Choroid plexus epithelial cell (primary cell): ENCODE data around the gene KLF11.

Source experiments
- DNase-seq: peaks from one replicate; pipeline ENCODE4 v3.0.0-alpha.2; 2010; ENCODE audit warnings: low read depth
- H3K4me3 ChIP-seq: 2 replicates; pipeline ENCODE4 v1.5.1; 2011; ENCODE audit warnings: low read depth, mild to moderate bottlenecking, control low read depth, low read length, moderate library complexity
- TF ChIP-seq, protein P1 (sequence below): conservative IDR thresholded peaks from 2 replicates; pipeline ENCODE4 v1.5.1; 2011; ENCODE audit warnings: low read depth, mild to moderate bottlenecking, control low read depth, inconsistent platforms, low read length, moderate library complexity

Gene KLF11

DNA sequence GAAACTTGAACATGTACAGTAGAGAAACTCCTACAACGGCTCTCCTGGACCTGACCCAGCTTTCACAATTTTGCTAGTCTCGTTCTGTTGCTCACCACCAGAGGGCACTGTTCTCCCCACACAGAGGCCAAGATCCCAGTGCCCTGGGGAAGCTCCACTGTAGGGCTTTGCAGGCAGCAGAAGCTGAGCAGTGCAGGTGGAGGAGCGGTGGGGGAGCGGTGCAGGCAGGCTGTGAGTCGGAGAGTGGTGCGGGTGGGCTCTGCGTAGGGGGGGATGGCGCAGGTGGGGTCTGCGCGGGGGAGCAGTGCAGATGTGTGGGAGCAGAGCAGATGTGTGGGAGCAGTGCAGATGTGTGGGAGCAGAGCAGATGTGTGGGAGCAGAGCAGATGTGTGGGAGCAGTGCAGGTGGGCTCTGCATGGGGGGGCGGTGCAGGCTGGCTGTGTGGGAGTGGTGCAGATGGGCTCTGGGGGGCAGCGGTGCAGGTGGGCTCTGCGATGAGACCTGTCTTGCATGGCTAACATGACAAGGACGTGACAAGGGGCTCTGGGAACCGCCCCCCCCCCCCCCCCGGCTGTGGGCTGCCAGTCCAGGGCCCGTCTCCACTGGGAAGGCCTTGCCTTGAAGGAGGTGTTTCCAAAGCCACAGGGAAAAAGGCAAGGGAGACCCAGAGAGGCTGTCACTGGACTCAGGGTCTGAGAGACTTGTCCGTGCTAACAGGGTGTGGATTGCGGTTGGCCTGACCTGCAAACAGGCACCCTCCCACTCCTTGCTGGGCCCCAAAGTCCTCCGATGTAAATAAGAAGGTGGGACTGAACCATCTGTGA lies 29.5 kb downstream of the KLF11 start:
- DNase-seq, result peak; percentile 93
- H3K4me3 ChIP-seq, result no peak overlapping the region
- TF ChIP-seq, protein P1, sequence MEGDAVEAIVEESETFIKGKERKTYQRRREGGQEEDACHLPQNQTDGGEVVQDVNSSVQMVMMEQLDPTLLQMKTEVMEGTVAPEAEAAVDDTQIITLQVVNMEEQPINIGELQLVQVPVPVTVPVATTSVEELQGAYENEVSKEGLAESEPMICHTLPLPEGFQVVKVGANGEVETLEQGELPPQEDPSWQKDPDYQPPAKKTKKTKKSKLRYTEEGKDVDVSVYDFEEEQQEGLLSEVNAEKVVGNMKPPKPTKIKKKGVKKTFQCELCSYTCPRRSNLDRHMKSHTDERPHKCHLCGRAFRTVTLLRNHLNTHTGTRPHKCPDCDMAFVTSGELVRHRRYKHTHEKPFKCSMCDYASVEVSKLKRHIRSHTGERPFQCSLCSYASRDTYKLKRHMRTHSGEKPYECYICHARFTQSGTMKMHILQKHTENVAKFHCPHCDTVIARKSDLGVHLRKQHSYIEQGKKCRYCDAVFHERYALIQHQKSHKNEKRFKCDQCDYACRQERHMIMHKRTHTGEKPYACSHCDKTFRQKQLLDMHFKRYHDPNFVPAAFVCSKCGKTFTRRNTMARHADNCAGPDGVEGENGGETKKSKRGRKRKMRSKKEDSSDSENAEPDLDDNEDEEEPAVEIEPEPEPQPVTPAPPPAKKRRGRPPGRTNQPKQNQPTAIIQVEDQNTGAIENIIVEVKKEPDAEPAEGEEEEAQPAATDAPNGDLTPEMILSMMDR, result peak; percentile 95

DNA sequence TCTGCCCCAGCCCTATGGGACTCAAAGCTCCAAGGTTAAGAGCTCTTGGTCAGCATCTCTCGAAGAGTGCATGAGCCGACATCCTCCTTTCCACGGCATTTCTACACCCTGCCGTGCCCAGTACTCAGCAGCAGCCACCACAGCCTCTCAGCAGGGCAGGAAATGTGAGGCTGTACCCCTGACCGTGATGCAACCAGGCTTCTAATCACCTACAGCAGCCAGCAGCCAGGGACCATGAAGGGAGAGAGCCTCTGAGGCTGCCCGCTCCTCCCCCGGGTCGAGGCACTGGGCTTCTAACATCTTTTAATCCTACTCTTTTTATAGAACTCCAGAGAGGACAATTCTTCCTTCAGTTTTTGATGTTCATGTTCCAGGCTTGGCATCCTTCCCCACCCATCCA lies 30.4 kb downstream of the KLF11 start:
- DNase-seq, result peak; percentile 14
- no peak overlapping the region for H3K4me3 ChIP-seq
- TF ChIP-seq, protein P1, result no peak

DNA sequence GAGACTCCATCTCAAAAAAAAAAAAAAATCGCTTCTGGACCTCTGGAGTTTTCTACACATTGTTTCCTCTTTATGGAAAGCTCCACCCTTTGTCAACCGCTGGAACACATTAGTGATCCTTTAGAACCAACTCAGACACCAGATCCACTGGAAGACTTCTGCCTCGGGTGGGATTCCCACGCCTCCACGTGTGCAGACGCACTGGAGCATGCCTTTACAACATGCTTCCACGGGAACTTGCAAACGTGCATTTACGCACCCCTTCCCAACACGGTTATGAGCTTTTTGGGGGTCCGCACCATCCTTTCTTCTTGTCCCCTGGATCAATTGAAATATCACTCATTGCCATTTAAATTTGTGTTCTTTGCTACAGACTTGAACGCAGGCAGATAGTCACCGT lies 31.8 kb downstream of the KLF11 start:
- TF ChIP-seq, protein P1, result no peak
- no peak for DNase-seq
- H3K4me3 ChIP-seq, result no peak overlapping the region

DNA sequence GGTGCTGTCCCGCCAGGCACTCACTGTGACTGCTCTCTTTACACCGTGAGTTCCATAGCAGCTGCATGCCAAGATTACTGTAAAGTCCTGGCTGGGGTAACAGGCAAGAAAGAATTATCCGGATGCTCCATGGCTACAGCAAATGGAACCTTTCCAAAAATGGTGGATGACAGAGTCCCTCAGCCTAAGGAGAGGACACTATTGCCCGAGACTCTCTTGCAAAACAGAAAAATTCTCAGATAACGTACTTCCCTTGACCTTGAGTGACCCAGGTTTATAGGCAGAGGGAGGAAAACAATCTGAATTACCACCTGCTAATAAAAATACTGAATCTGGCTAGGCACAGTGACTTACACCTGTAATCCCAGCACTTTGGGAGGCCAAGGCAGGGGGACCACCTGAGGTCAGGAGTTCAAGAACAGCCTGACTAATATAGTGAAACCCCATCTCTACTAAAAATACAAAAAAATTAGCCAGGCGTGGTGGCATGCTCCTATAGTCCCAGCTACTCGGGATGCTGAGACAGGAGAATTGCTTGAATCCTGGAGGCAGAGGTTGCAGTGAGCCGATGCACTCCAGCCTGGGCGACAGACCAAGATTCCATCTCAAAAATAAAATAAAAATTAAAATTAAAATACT lies 32.3 kb downstream of the KLF11 start:
- H3K4me3 ChIP-seq, result no peak overlapping the region
- TF ChIP-seq, protein P1, result no peak
- no peak for DNase-seq

DNA sequence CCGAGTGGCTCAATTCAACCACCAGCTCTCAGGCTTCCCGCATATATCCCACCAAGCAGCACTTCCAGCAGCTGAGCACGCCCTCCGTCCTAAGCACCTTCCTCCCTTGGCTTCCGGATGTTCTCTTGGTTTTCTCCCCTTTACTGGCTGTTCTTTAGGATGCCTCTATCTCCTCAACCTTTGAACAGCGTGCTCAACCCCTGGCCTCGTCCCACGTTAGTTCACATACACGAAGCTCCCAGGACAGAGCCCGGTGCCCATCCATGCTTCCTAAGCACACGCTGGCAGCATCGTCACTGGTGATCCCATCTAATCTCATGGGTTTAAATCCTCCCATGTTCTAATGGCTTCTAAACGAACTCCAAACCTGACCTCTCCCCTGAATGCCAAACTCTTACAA lies 33.2 kb downstream of the KLF11 start:
- TF ChIP-seq, protein P1, result no peak
- H3K4me3 ChIP-seq, result no peak overlapping the region
- no peak for DNase-seq

DNA sequence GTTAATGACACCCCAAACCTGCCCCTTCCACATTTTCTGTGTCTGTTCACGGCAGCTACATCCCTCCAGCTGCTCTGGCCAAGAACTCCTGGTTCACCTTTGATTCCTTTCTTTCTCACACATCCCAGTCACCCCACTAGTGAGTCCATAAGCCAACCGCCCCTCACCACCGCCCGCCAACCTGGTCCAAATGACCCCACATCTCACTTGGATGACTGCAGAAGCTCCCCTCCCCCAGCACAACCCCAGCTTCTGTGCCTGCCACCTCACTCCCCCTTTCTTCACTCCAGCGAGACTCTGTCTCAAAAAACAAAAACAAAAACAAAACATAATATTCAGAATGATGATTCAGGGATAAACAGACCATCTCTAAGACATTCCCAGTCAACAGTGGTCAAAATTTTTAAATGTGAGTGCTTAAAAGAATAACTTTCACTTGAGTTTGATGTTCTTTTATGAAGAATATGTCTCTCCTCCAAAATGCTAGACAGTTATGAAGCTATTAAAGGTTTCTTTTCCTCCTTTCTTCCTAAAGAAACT lies 33.7 kb downstream of the KLF11 start:
- no peak overlapping the region for H3K4me3 ChIP-seq
- TF ChIP-seq, protein P1, result no peak
- no peak for DNase-seq

DNA sequence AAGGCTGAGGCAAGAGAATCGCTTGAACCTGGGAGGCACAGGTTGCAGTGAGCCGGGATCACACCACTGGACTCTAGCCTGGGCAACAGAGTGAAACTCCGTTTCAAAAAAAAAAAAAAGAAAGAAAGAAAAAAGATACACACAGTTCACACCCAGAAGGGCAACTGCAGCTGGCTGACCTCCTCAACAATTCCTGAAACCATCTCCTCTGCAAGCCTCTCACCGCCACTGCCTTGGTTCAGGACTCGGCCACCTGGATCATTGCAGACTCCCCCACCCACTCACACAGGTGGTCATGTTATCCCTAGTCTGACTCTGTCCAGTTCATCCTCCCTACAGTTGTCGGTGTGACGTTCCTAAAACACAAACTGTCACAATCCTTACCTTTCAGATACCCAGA lies 34.7 kb downstream of the KLF11 start:
- H3K4me3 ChIP-seq, result no peak overlapping the region
- no peak for DNase-seq
- TF ChIP-seq, protein P1, result no peak
